Adrenal gland (tissue), 5 donors: ENCODE data around the gene PPP1R11.
A peak's percentile ranks its signal among the peaks of the same experiment; 100 is the strongest.

ENCODE experiments used
- CTCF ChIP-seq, 6 experiments: fragments of 450-650 bp in 4 of 6; fragments of 200-600 bp in 2 of 6; sonication (generic) in 1 of 6; IDR thresholded peaks; 1 replicate in 5 of 6; 2 replicates in 1 of 6; pipeline versions ENCODE4 v1.5.1 to v1.8.0; 2016 to 2021; ENCODE audit warnings: antibody characterized with exemption in 6 of 6, mild to moderate bottlenecking in 2 of 6, moderate library complexity in 1 of 6
- POLR2A ChIP-seq, 2 donors: fragments of 450-650 bp; IDR thresholded peaks; one replicate each; pipeline ENCODE4 v1.6.1; 2017; ENCODE audit warnings: antibody characterized with exemption in 2 of 2, mild to moderate bottlenecking in 2 of 2, moderate library complexity in 1 of 2
- donor health status: DM: no; HTN: no; CAD: no.

GRCh38 chr6:30061092-30061857 lies 5.7 kb upstream of the PPP1R11 start, which contains the start of gene POLR1H:
- peak; percentile 84 to 93 for TF ChIP-seq POLR2A (IDR thresholded peaks at IDR 0.05)
- peak in 2 of 6 experiments; percentile 4 to 10 for TF ChIP-seq CTCF (IDR thresholded peaks at IDR 0.05)
